ENCODE results near the gene FRAS1.

DNA sequence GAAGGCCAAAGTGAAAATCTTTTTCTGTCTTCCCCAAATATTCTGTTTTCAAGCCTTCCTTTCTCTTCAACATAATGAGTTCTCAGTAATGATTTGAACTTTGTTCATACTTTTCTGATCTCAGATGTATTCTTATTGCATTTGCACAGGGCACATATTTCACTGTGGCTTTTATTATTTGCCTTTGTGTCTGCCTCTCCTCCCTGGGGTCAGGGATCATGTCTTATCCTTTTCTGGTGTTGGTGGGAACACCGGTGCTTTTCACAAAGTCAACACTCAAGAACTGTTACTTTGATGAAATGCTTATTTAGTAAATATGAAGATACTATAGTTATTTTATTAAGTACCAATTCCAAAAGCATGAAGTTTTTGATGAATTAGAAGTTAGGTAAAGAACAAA lies 143.8 kb downstream of the FRAS1 start:
- no peak for TF ChIP-seq POLR2A (IDR thresholded peaks at IDR 0.05)
- TF ChIP-seq, protein P1, sequence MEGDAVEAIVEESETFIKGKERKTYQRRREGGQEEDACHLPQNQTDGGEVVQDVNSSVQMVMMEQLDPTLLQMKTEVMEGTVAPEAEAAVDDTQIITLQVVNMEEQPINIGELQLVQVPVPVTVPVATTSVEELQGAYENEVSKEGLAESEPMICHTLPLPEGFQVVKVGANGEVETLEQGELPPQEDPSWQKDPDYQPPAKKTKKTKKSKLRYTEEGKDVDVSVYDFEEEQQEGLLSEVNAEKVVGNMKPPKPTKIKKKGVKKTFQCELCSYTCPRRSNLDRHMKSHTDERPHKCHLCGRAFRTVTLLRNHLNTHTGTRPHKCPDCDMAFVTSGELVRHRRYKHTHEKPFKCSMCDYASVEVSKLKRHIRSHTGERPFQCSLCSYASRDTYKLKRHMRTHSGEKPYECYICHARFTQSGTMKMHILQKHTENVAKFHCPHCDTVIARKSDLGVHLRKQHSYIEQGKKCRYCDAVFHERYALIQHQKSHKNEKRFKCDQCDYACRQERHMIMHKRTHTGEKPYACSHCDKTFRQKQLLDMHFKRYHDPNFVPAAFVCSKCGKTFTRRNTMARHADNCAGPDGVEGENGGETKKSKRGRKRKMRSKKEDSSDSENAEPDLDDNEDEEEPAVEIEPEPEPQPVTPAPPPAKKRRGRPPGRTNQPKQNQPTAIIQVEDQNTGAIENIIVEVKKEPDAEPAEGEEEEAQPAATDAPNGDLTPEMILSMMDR (IDR thresholded peaks at IDR 0.05): no peak

Measured in heart left ventricle (tissue), 13 donors.